ENCODE data around the gene SPTLC2. TPM values are rescaled to one million over a fixed set of nuclear protein-coding genes. Genes with fewer than 3 reads are reported as not detected.

The SPTLC2 gene
- total RNA-seq, 1 donor from 2014 or later, result 31.9 TPM

- no peak for FAIRE-seq
- Histone ChIP-seq H3K4me3 (ENCODE audit: low read depth, low read length) (no peak overlapping the region), H3K27me3 (ENCODE audit: control insufficient read depth, insufficient read depth, low read length) (no peaks in the 10 kb centered on the region), H3K36me3 (ENCODE audit: control insufficient read depth, insufficient read depth, low read length) (no peaks in the 10 kb centered on the region)
- TF ChIP-seq CTCF (IDR thresholded peaks at IDR 0.05; ENCODE audit: insufficient read depth, low read length, severe bottlenecking), result no peak
- DNase-seq (ENCODE audit: low read depth), result peak; percentile 48
Observed at GRCh38 chr14:77603031-77603430, 13.4 kb downstream of the SPTLC2 start.

- DNase-seq (ENCODE audit: low read depth), result peak; percentile 77
- H3K4me3 ChIP-seq (ENCODE audit: low read depth, low read length), result no peak overlapping the region
- H3K36me3 ChIP-seq (ENCODE audit: control insufficient read depth, insufficient read depth, low read length), result no peaks in the 10 kb centered on the region
- H3K27me3 ChIP-seq (ENCODE audit: control insufficient read depth, insufficient read depth, low read length), result no peaks in the 10 kb centered on the region
- no peak for TF ChIP-seq CTCF (IDR thresholded peaks at IDR 0.05; ENCODE audit: insufficient read depth, low read length, severe bottlenecking)
- FAIRE-seq, result no peak
Observed at GRCh38 chr14:77601846-77602619, 14.4 kb downstream of the SPTLC2 start.

GRCh38 chr14:77599889-77600288 lies 16.5 kb downstream of the SPTLC2 start:
- Histone ChIP-seq H3K36me3 (ENCODE audit: control insufficient read depth, insufficient read depth, low read length) (peaks cover 2% of the 10 kb centered on the region), H3K27me3 (ENCODE audit: control insufficient read depth, insufficient read depth, low read length) (no peaks in the 10 kb centered on the region), H3K4me3 (ENCODE audit: low read depth, low read length) (no peak overlapping the region)
- FAIRE-seq, result no peak
- TF ChIP-seq CTCF (IDR thresholded peaks at IDR 0.05; ENCODE audit: insufficient read depth, low read length, severe bottlenecking), result no peak
- DNase-seq (ENCODE audit: low read depth), result peak; percentile 41

GRCh38 chr14:77598366-77599070 lies 17.9 kb downstream of the SPTLC2 start:
- TF ChIP-seq CTCF (IDR thresholded peaks at IDR 0.05; ENCODE audit: insufficient read depth, low read length, severe bottlenecking), result no peak
- H3K4me3 ChIP-seq (ENCODE audit: low read depth, low read length), result no peak overlapping the region
- H3K27me3 ChIP-seq (ENCODE audit: control insufficient read depth, insufficient read depth, low read length), result no peaks in the 10 kb centered on the region
- peaks cover 2% of the 10 kb centered on the region for H3K36me3 ChIP-seq (ENCODE audit: control insufficient read depth, insufficient read depth, low read length)
- DNase-seq (ENCODE audit: low read depth), result peak; percentile 25
- no peak for FAIRE-seq

GRCh38 chr14:77593501-77593961 lies 22.9 kb downstream of the SPTLC2 start:
- H3K36me3 ChIP-seq (ENCODE audit: control insufficient read depth, insufficient read depth, low read length), result peaks cover 3% of the 10 kb centered on the region
- no peaks in the 10 kb centered on the region for H3K27me3 ChIP-seq (ENCODE audit: control insufficient read depth, insufficient read depth, low read length)
- H3K4me3 ChIP-seq (ENCODE audit: low read depth, low read length), result no peak overlapping the region
- FAIRE-seq, result no peak
- peak; percentile 79 for DNase-seq (ENCODE audit: low read depth)
- TF ChIP-seq CTCF (IDR thresholded peaks at IDR 0.05; ENCODE audit: insufficient read depth, low read length, severe bottlenecking), result no peak
